ENCODE data around the gene TNF. TPM values are rescaled to one million over a fixed set of nuclear protein-coding genes. Genes with fewer than 3 reads are reported as not detected.
A peak's percentile ranks its signal among the peaks of the same experiment; 100 is the strongest.

TNF gene
- total RNA-seq, 6 experiments from 2014 or later: 0.15 to 1.0 TPM; not detected in 4

GRCh38 chr6:31558631-31559500 is 16.5 kb upstream of the TNF start:
- H3K9me3 ChIP-seq: no peaks in the 10 kb centered on the region
- peaks cover 0 to 36% (median 5%) of the 10 kb centered on the region in 4 donors for H3K36me3 ChIP-seq
- intact Hi-C loops (cut with DNase I): no loop called here
- TF ChIP-seq POLR2A (IDR thresholded peaks at IDR 0.05): no peak
- TF ChIP-seq, protein P1, sequence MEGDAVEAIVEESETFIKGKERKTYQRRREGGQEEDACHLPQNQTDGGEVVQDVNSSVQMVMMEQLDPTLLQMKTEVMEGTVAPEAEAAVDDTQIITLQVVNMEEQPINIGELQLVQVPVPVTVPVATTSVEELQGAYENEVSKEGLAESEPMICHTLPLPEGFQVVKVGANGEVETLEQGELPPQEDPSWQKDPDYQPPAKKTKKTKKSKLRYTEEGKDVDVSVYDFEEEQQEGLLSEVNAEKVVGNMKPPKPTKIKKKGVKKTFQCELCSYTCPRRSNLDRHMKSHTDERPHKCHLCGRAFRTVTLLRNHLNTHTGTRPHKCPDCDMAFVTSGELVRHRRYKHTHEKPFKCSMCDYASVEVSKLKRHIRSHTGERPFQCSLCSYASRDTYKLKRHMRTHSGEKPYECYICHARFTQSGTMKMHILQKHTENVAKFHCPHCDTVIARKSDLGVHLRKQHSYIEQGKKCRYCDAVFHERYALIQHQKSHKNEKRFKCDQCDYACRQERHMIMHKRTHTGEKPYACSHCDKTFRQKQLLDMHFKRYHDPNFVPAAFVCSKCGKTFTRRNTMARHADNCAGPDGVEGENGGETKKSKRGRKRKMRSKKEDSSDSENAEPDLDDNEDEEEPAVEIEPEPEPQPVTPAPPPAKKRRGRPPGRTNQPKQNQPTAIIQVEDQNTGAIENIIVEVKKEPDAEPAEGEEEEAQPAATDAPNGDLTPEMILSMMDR (IDR thresholded peaks at IDR 0.05): no peak
- H3K27ac ChIP-seq: peak overlapping the region; percentile 5 to 53 (median 49)
- 59% methylated on average over 12 of the region's 14 CpGs for WGBS (ENCODE audit: insufficient coverage, low coverage, low lambda C conversion rate, missing lambda C conversion rate)
- no peaks in the 10 kb centered on the region for H3K4me1 ChIP-seq
- no peaks in the 10 kb centered on the region for H3K27me3 ChIP-seq
- ATAC-seq: peak; percentile 18 to 47 (median 37)
- no peak overlapping the region for H3K4me3 ChIP-seq
- DNase-seq: peak in 2 of 3 donors; percentile 43 to 64

- intact Hi-C loops (cut with DNase I): no loop called here
- Histone ChIP-seq H3K4me1 (no peaks in the 10 kb centered on the region), H3K9me3 (no peaks in the 10 kb centered on the region), H3K4me3 (no peak overlapping the region), H3K27me3 (no peaks in the 10 kb centered on the region), H3K36me3 (peaks cover 0 to 31% (median 5%) of the 10 kb centered on the region in 4 donors), H3K27ac (peak overlapping the region; percentile 5 to 53 (median 49))
- TF ChIP-seq, protein P1 (IDR thresholded peaks at IDR 0.05): no peak
- DNase-seq: no peak
- 39% methylated on average over 4 of the region's 4 CpGs for WGBS (ENCODE audit: insufficient coverage, low coverage, low lambda C conversion rate, missing lambda C conversion rate)
- peak in 1 of 4 donors; percentile 6 for ATAC-seq
These were observed 15.8 kb upstream of the TNF start for GRCh38 chr6:31559606-31559957.

DNA sequence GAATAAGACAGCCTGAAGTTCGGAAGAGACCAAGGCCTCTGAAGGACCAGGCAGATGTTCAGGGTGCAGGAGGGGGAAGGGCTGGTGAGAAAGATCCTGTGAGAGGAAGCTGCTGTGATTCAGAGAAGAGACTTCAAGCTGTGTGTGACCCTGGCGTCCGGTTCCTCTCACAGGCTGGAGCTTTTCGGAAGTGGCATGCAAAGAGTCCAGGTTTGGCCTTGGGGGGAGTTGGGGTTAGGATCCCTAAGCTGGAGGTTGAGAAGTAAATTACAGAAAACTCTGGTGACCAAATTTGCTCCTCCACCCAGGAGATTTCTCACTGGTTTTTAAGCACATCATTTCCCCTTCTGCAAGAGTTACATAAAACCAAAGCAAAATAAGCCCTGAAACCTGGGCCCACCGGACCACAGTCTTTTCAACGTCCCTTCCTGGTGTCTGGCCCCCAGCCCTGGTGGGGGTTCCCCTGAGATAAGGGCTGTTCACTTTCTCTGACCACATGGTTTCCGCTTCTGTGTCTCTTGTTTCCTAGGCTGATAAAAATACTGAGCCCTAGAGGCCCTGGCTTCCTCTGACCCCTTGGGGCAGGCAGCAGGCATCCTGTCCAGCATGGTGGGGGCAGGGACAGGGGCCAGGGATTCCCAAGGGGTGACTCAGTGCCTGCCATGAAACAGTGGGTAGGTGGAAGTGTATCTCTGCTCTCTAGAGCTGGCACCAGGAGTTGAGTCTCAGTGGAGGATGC is 15.2 kb upstream of the TNF start:
- Histone ChIP-seq H3K9me3 (no peaks in the 10 kb centered on the region), H3K27me3 (no peaks in the 10 kb centered on the region), H3K27ac (peak overlapping the region; percentile 15 to 53 (median 49)), H3K4me3 (no peak overlapping the region), H3K36me3 (peaks cover 0 to 31% (median 5%) of the 10 kb centered on the region in 4 donors), H3K4me1 (no peaks in the 10 kb centered on the region)
- ATAC-seq: peak; percentile 74 to 85 (median 78)
- intact Hi-C loops (cut with DNase I): no loop called here
- TF ChIP-seq POLR2A (IDR thresholded peaks at IDR 0.05): no peak
- TF ChIP-seq, protein P1 (IDR thresholded peaks at IDR 0.05): no peak
- peak; percentile 75 to 78 (median 75) for DNase-seq
- WGBS (ENCODE audit: insufficient coverage, low coverage, low lambda C conversion rate, missing lambda C conversion rate): 51% methylated on average over 7 of the region's 7 CpGs

GRCh38 chr6:31560697-31561058 is 14.7 kb upstream of the TNF start:
- intact Hi-C loops (cut with DNase I): no loop called here
- Histone ChIP-seq H3K4me1 (no peaks in the 10 kb centered on the region), H3K4me3 (no peak overlapping the region), H3K27me3 (no peaks in the 10 kb centered on the region), H3K9me3 (no peaks in the 10 kb centered on the region), H3K36me3 (peaks cover 0 to 30% (median 5%) of the 10 kb centered on the region in 4 donors), H3K27ac (peak overlapping the region; percentile 15 to 53 (median 37))
- DNase-seq (no peak), ATAC-seq (no peak)
- no peak for TF ChIP-seq POLR2A (IDR thresholded peaks at IDR 0.05)
- TF ChIP-seq, protein P1 (IDR thresholded peaks at IDR 0.05): no peak
